HepG2 (cell line): ENCODE results near the gene RASGRF1. TPM values are rescaled to one million over a fixed set of nuclear protein-coding genes. Genes with fewer than 3 reads are reported as not detected.

Experiments used
- BRD4 ChIP-seq: sonication (generic); formaldehyde crosslinking; IDR thresholded peaks from 2 replicates; pipeline ENCODE4 v1.4.0; 2020; ENCODE audit warnings: missing genetic modification reagents
- POGK ChIP-seq: sonication (generic); formaldehyde crosslinking; conservative IDR thresholded peaks from 2 replicates; pipeline ENCODE4 v1.8.0; 2022; ENCODE audit warnings: mild to moderate bottlenecking, moderate library complexity, missing genetic modification reagents
- PRDM4 ChIP-seq: sonication (generic); formaldehyde crosslinking; IDR thresholded peaks from 2 replicates; pipeline ENCODE4 v1.9.0; 2021; ENCODE audit warnings: missing genetic modification reagents, borderline replicate concordance
- SP140L ChIP-seq: sonication (generic); formaldehyde crosslinking; IDR thresholded peaks from 2 replicates; pipeline ENCODE4 v1.4.0; 2020; ENCODE audit warnings: missing genetic modification reagents, borderline replicate concordance
- STAT6 ChIP-seq: sonication (generic); formaldehyde crosslinking; IDR thresholded peaks from 2 replicates; pipeline ENCODE4 v1.4.0; 2020; ENCODE audit warnings: missing genetic modification reagents, mild to moderate bottlenecking, borderline replicate concordance
- WIZ ChIP-seq: sonication (generic); formaldehyde crosslinking; IDR thresholded peaks from 2 replicates; pipeline ENCODE4 v1.5.1; 2020; ENCODE audit warnings: mild to moderate bottlenecking, missing genetic modification reagents
- ZFYVE20 ChIP-seq: sonication (generic); formaldehyde crosslinking; IDR thresholded peaks from 2 replicates; pipeline ENCODE4 v1.8.0; 2023; ENCODE audit warnings: low read depth, mild to moderate bottlenecking, moderate library complexity, missing genetic modification reagents, borderline replicate concordance
- ZNF136 ChIP-seq: sonication (generic); formaldehyde crosslinking; IDR thresholded peaks from 2 replicates; pipeline ENCODE4 v1.8.1; 2022; ENCODE audit warnings: low read depth, mild to moderate bottlenecking, moderate library complexity, missing genetic modification reagents
- ZNF513 ChIP-seq: sonication (generic); formaldehyde crosslinking; conservative IDR thresholded peaks from 2 replicates; pipeline ENCODE4 v1.5.0; 2020; ENCODE audit warnings: missing genetic modification reagents
- ZNF546 ChIP-seq: sonication (generic); formaldehyde crosslinking; conservative IDR thresholded peaks from 2 replicates; pipeline ENCODE4 v1.8.1; 2023; ENCODE audit warnings: mild to moderate bottlenecking, missing genetic modification reagents
- polyA plus RNA-seq, 8 experiments: library from polyadenylated mRNA; depleted of rRNA in 3 of 8; stranded (reverse) in 7 of 8; unstranded in 1 of 8; fragments of >200 nt; fragmentation: Illumina TruSeq in 4 of 8; extraction: Trizol in 4 of 8; gene quantifications; 2 replicates each; pipeline versions ENCODE4 v1.2.1 to v1.2.3, GENCODE V29; 2011 to 2016; ENCODE audit warnings: low read depth in 4 of 8, missing spikeins in 1 of 8, mixed read lengths in 1 of 8; ENCODE audit not compliant: insufficient read depth in 1 of 8
- total RNA-seq, 5 experiments: library from RNA; depleted of rRNA; stranded (reverse); fragments of >200 nt; fragmentation: Illumina TruSeq; extraction: Trizol; gene quantifications; 2 replicates each; pipeline ENCODE4 v1.2.3, GENCODE V29; 2016; ENCODE audit warnings: low read depth in 1 of 5
- TF ChIP-seq, protein P1 (sequence below): sonication (generic); formaldehyde crosslinking; IDR thresholded peaks from 2 replicates; pipeline ENCODE4 v1.5.0; 2020; ENCODE audit warnings: mild to moderate bottlenecking, missing genetic modification reagents
- TF ChIP-seq, protein P2 (sequence below): sonication (generic); formaldehyde crosslinking; IDR thresholded peaks from 2 replicates; pipeline ENCODE4 v1.4.0; 2020; ENCODE audit warnings: mild to moderate bottlenecking, missing genetic modification reagents

RASGRF1 gene
- total and polyA plus RNA-seq, 2 of the 13 experiments (the other 11 are each of a cell fraction or from before 2014, with no cell fraction given), result 0.55 to 3.0 TPM

DNA sequence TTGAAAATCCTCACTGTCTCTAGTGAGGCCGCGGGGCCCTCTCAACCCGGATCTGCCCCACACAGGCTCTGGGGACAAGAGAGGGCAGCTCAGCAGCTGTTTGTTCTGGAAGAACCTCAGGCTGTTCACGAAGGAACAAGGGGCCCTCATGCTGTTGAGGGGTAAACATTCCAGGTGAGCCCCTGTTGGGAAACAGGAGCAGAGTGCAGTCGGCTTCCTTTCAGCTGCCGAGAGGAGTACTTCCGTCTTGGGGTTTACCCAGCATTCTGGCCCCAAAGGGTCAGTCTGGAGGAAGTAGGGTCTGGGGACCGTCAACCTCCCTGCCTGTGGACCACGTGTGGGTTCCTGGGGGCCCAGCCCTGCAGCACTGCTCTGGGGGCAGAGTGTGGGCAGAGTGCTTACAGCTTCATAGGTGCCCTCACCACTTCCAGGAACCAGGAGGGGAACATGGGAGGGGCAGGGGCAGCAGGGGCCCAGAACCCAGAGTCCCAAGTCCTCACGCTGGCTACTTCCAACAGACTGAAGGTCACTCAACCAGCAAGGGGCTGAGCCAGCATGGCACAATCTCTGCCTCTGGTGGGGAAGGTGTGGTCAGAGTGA, 96.5 kb downstream of the RASGRF1 start (continued):
- no peak for TF ChIP-seq WIZ (CRISPR knock-in tag)
- TF ChIP-seq, protein P1, sequence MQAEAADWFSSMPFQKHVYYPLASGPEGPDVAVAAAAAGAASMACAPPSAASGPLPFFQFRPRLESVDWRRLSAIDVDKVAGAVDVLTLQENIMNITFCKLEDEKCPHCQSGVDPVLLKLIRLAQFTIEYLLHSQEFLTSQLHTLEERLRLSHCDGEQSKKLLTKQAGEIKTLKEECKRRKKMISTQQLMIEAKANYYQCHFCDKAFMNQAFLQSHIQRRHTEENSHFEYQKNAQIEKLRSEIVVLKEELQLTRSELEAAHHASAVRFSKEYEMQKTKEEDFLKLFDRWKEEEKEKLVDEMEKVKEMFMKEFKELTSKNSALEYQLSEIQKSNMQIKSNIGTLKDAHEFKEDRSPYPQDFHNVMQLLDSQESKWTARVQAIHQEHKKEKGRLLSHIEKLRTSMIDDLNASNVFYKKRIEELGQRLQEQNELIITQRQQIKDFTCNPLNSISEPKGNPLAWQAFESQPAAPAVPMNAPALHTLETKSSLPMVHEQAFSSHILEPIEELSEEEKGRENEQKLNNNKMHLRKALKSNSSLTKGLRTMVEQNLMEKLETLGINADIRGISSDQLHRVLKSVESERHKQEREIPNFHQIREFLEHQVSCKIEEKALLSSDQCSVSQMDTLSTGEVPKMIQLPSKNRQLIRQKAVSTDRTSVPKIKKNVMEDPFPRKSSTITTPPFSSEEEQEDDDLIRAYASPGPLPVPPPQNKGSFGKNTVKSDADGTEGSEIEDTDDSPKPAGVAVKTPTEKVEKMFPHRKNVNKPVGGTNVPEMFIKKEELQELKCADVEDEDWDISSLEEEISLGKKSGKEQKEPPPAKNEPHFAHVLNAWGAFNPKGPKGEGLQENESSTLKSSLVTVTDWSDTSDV, result no peak
- 0 out of 2 replicates have a peak, but pooled peaks have one; percentile 57 for TF ChIP-seq ZNF546 (CRISPR knock-in tag)
- TF ChIP-seq STAT6, result peak; percentile 91; the same call in 1 of the 2 replicates
- TF ChIP-seq POGK (CRISPR knock-in tag), result peak; percentile 88
- peak; percentile 35; the same call in 1 of the 2 replicates for TF ChIP-seq ZFYVE20
- no peak for TF ChIP-seq SP140L
- TF ChIP-seq, protein P2, sequence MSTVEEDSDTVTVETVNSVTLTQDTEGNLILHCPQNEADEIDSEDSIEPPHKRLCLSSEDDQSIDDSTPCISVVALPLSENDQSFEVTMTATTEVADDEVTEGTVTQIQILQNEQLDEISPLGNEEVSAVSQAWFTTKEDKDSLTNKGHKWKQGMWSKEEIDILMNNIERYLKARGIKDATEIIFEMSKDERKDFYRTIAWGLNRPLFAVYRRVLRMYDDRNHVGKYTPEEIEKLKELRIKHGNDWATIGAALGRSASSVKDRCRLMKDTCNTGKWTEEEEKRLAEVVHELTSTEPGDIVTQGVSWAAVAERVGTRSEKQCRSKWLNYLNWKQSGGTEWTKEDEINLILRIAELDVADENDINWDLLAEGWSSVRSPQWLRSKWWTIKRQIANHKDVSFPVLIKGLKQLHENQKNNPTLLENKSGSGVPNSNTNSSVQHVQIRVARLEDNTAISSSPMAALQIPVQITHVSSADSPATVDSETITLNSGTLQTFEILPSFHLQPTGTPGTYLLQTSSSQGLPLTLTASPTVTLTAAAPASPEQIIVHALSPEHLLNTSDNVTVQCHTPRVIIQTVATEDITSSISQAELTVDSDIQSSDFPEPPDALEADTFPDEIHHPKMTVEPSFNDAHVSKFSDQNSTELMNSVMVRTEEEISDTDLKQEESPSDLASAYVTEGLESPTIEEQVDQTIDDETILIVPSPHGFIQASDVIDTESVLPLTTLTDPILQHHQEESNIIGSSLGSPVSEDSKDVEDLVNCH, result no peak
- TF ChIP-seq ZNF513 (CRISPR knock-in tag), result peak; percentile 83; the same call in 1 of the 2 replicates
- 0 out of 2 replicates have a peak, but pooled peaks have one; percentile 83 for TF ChIP-seq ZNF136 (CRISPR knock-in tag)
- peak; percentile 67; the same call in 1 of the 2 replicates for TF ChIP-seq BRD4 (CRISPR knock-in tag)
- TF ChIP-seq PRDM4 (CRISPR knock-in tag), result no peak
